Measurements from ENCODE around the gene CHSY3.

CHSY3 gene

GRCh38 chr5:129945028-129945427 lies 40.8 kb downstream of the CHSY3 start:
- in situ Hi-C loops (cut with MboI; ENCODE audit: low sequenced_read_pairs) = no loop called here

- in situ Hi-C loops (cut with MboI; ENCODE audit: low sequenced_read_pairs) = no loop called here
These were observed 41.6 kb downstream of the CHSY3 start for GRCh38 chr5:129945774-129946270.

GRCh38 chr5:129951039-129951438 lies 46.8 kb downstream of the CHSY3 start:
- in situ Hi-C loops (cut with MboI; ENCODE audit: low sequenced_read_pairs) = no loop called here

- in situ Hi-C loops (cut with MboI; ENCODE audit: low sequenced_read_pairs) = no loop called here
These were observed 54.3 kb downstream of the CHSY3 start for GRCh38 chr5:129958581-129958980.

GRCh38 chr5:129960831-129961230 lies 56.6 kb downstream of the CHSY3 start:
- in situ Hi-C loops (cut with MboI; ENCODE audit: low sequenced_read_pairs) = no loop called here

GRCh38 chr5:129962506-129962905 lies 58.2 kb downstream of the CHSY3 start:
- in situ Hi-C loops (cut with MboI; ENCODE audit: low sequenced_read_pairs) = no loop called here

GRCh38 chr5:129963359-129963758 lies 59.1 kb downstream of the CHSY3 start:
- in situ Hi-C loops (cut with MboI; ENCODE audit: low sequenced_read_pairs) = no loop called here

GRCh38 chr5:129966071-129966470 lies 61.8 kb downstream of the CHSY3 start:
- in situ Hi-C loops (cut with MboI; ENCODE audit: low sequenced_read_pairs) = no loop called here

- in situ Hi-C loops (cut with MboI; ENCODE audit: low sequenced_read_pairs) = no loop called here
These were observed 67.4 kb downstream of the CHSY3 start for GRCh38 chr5:129971714-129972113.

- in situ Hi-C loops (cut with MboI; ENCODE audit: low sequenced_read_pairs) = no loop called here
These were observed 68.3 kb downstream of the CHSY3 start for GRCh38 chr5:129972465-129973141.

GRCh38 chr5:129973716-129974426 lies 69.6 kb downstream of the CHSY3 start:
- in situ Hi-C loops (cut with MboI; ENCODE audit: low sequenced_read_pairs) = no loop called here

- in situ Hi-C loops (cut with MboI; ENCODE audit: low sequenced_read_pairs) = no loop called here
These were observed 73.5 kb downstream of the CHSY3 start for GRCh38 chr5:129977810-129978209.

- in situ Hi-C loops (cut with MboI; ENCODE audit: low sequenced_read_pairs) = no loop called here
These were observed 74.0 kb downstream of the CHSY3 start for GRCh38 chr5:129978270-129978669.

GRCh38 chr5:129988453-129988852 lies 84.2 kb downstream of the CHSY3 start:
- in situ Hi-C loops (cut with MboI; ENCODE audit: low sequenced_read_pairs) = no loop called here

- in situ Hi-C loops (cut with MboI; ENCODE audit: low sequenced_read_pairs) = no loop called here
These were observed 87.5 kb downstream of the CHSY3 start for GRCh38 chr5:129991780-129992179.

GRCh38 chr5:129996896-129997295 lies 92.6 kb downstream of the CHSY3 start:
- in situ Hi-C loops (cut with MboI; ENCODE audit: low sequenced_read_pairs) = no loop called here

GRCh38 chr5:130000460-130000859 lies 96.2 kb downstream of the CHSY3 start:
- in situ Hi-C loops (cut with MboI; ENCODE audit: low sequenced_read_pairs) = no loop called here

- in situ Hi-C loops (cut with MboI; ENCODE audit: low sequenced_read_pairs) = no loop called here
These were observed 97.9 kb downstream of the CHSY3 start for GRCh38 chr5:130002183-130002582.

- in situ Hi-C loops (cut with MboI; ENCODE audit: low sequenced_read_pairs) = no loop called here
These were observed 98.6 kb downstream of the CHSY3 start for GRCh38 chr5:130002876-130003275.

GRCh38 chr5:130011986-130012385 lies 107.7 kb downstream of the CHSY3 start:
- in situ Hi-C loops (cut with MboI; ENCODE audit: low sequenced_read_pairs) = no loop called here

- in situ Hi-C loops (cut with MboI; ENCODE audit: low sequenced_read_pairs) = no loop called here
These were observed 112.9 kb downstream of the CHSY3 start for GRCh38 chr5:130017173-130017572.

- in situ Hi-C loops (cut with MboI; ENCODE audit: low sequenced_read_pairs) = no loop called here
These were observed 114.4 kb downstream of the CHSY3 start for GRCh38 chr5:130018641-130019040.

All from HL-60/S4 (cell line).